WTC11 (cell line): Measurements from ENCODE around the gene NAALADL2.

Experiments
- CTCF ChIP-seq: fragments of 200-600 bp; IDR thresholded peaks from 2 replicates; pipeline ENCODE4 v1.8.0; 2022; ENCODE audit warnings: antibody characterized with exemption
- USF2 ChIP-seq: sonication (generic); formaldehyde crosslinking; IDR thresholded peaks from 2 replicates; pipeline ENCODE4 v1.8.1; 2023; ENCODE audit warnings: mild to moderate bottlenecking, missing genetic modification reagents, moderate library complexity
- ZNF232 ChIP-seq: sonication (generic); formaldehyde crosslinking; IDR thresholded peaks from 2 replicates; pipeline ENCODE4 v1.8.0; 2022; ENCODE audit warnings: mild to moderate bottlenecking, missing genetic modification reagents
- ZNF423 ChIP-seq: fragments of 250-450 bp; sonication (Bioruptor Pico); IDR thresholded peaks from 2 replicates; pipeline ENCODE4 v2.1.2; 2022; ENCODE audit warnings: mild to moderate bottlenecking, moderate library complexity

- TF ChIP-seq CTCF: no peak
- TF ChIP-seq ZNF232 (CRISPR knock-in tag): no peak
- no peak for TF ChIP-seq USF2 (CRISPR knock-in tag)
- TF ChIP-seq ZNF423: no peak
Observed at GRCh38 chr3:174931473-174932353, 72.6 kb downstream of the NAALADL2 start.
